SHP77 treated with DMSO at 0.1 percent for 48 hours (cell line): ENCODE measurements around the gene LYRM9.
A peak's percentile ranks its signal among the peaks of the same experiment; 100 is the strongest.
"Not testable (repeated sequence)": the region's sequence is repeated elsewhere in the genome, so short reads cannot be mapped to it uniquely, and the experiment has no call there.

Experiments
- DNase-seq: peaks from one replicate; lab custom pipeline; 2025; lab: John Stamatoyannopoulos, UW

The LYRM9 gene

GRCh38 chr17:27873746-27874145 is 19.4 kb downstream of the LYRM9 start:
- no peak for DNase-seq

DNA sequence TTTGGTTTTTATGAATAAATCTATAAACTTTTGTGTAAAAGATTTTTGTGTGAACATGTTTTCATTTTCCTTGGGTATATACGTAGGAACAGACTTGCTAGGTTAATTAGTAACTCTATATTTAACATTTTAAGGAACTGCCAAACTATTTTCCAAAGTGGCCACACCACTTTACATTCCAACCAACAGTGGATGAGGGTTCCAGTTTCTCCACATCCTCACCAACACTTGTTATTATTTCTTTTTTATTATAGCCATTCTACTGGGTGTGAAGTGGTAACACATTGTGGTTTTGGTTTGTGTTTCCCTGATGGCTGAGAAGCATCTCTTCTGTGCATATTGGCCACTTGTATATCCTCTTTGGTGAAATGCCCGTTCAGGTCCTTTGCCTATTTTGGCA is 20.0 kb downstream of the LYRM9 start:
- DNase-seq = no peak

- DNase-seq = no peak
Observed at GRCh38 chr17:27872776-27873175, 20.4 kb downstream of the LYRM9 start.

DNA sequence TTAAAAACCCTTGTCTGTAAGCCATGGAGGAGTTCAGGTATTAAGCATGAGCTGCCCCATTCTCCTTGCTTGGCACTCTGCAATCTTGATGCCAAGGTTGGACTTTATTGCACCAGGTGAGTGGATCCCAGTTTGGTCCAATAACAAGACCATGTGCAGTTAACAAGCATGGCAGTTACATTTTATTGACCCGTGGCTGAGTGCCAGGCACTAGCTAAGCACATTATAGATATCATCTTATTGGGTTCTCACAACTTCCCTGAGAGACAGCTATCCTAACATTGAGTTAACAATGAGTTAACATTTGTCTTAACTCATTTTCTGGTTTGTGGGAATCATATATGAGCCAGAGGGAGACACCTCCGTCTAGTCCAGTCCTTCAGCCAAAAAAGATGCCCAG is 21.8 kb downstream of the LYRM9 start:
- no peak for DNase-seq

- no peak for DNase-seq
Observed at GRCh38 chr17:27870345-27870744, 22.8 kb downstream of the LYRM9 start.

DNA sequence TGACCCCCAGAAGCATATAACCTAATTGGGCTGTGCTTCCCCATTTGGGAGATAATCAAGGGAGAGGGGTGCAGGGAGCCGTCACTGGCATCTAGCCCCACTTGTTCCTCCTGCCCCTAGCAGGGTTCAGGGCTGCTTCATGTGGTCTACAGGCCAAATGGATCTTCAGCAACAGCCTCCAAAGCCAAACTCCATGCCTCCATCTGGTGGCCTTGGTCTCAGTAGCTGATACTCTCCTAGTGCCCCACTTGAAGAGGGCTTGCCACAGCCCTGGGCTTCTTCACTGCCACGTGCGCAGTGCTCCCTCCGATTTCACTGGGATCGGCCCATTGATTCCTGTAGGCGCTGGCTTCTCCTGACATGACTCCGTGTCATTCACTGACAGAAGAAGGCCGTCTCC is 24.6 kb downstream of the LYRM9 start:
- no peak for DNase-seq

DNA sequence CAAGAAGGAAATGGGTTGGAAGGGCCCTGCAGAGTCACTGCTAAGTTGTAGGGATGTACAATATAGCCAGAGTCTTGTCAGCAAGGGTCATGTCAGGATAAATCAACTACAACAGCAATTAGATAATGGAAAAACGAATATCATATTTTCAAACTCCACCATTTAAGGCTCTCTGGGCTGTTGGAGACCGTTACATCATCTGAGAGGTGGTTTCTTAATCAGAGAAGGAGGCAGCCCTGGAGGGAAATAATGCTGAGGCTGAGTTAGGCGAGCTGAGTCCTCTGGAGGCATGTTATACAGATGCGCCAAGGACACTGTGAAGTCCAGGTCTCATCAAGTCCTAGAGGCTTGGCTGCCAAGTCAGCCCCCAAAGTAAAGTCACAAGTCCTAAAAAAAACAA is 30.3 kb downstream of the LYRM9 start:
- no peak for DNase-seq

GRCh38 chr17:27862004-27862403 is 31.2 kb downstream of the LYRM9 start:
- no peak for DNase-seq

GRCh38 chr17:27860971-27861664 is 32.0 kb downstream of the LYRM9 start:
- no peak for DNase-seq

- no peak for DNase-seq
Observed at GRCh38 chr17:27858621-27859305, 34.4 kb downstream of the LYRM9 start.

GRCh38 chr17:27856676-27857432 is 36.3 kb downstream of the LYRM9 start:
- no peak for DNase-seq

DNA sequence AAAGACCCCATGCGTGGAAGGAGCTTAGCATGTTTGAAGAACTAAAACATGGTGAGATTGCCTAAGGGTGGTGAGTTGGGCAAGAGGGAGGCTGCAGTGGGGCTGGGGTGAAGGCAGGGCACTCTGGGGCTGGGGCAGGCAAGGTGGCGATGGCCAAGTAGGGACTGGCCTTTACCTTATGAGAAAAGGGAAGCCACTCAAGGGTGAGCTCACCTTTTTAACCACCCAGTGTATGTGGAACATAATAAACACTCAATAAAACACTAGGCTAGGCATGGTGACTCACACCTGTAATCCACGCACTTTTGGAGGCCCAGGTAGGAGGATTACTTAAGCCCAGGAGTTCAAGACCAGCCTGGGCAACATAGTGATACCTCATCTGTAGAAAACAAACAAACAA is 37.7 kb downstream of the LYRM9 start:
- no peak for DNase-seq

GRCh38 chr17:27854163-27854562 is 39.0 kb downstream of the LYRM9 start:
- DNase-seq = no peak

DNA sequence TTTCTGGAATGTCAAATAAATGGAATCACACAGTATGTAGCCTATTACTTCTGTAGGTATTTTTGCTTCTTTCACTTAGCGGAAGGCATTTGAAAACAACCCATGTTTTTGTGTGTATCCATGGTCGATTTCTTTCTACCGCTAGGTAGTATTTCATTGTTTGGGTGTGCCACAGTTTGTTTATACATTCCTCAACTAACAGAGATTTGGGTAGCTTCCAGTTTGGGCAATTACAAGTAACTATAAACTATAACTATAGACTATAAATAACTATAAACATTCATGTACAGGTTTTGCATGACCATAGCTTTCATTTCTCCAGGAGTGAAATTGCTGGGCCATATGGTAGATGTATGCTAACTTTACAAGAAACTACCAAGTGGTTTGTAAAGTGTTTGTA is 40.1 kb downstream of the LYRM9 start:
- DNase-seq = no peak

- DNase-seq = no peak
Observed at GRCh38 chr17:27849474-27850185, 43.5 kb downstream of the LYRM9 start.

- DNase-seq = peak; percentile 74
Observed at GRCh38 chr17:27848931-27849330, 44.2 kb downstream of the LYRM9 start.

- not testable (repeated sequence) for DNase-seq
Observed at GRCh38 chr17:27846808-27847307, 46.3 kb downstream of the LYRM9 start.

GRCh38 chr17:27846042-27846655 is 47.0 kb downstream of the LYRM9 start:
- DNase-seq = no peak

- DNase-seq = no peak
Observed at GRCh38 chr17:27845264-27846041, 47.7 kb downstream of the LYRM9 start.

DNA sequence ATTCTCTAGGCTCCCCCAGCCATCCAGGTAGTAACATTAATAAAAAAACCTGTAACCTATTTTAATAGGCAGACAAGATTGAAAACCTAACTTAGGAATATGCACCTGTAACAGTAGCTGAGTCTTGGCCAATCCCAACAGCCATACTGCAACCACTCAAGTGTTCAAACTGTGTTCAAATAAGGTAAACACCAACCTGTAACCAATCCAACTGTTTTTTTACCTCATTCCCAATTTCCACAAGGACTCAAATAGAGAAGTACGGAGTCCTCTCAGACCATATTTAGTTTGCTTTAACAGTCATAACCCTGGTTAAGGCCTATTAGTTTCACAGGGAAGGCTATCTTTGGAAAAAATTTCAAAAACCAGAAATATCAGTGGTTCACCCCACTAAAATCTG is 52.5 kb downstream of the LYRM9 start:
- DNase-seq = no peak

DNA sequence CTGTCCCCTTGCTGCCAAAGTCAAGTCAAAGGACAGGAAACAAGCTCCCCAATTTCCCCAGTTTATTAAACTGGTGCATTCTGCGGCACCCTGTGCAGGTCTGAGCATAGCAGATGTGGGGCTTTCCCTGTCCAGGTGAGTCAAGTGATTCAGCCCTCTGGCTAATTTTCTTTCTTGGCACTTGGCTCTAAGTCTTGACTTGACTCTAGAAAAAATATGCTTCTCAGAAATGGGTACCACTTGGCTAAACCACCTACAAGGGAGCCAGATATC is 52.8 kb downstream of the LYRM9 start:
- not testable (repeated sequence) for DNase-seq
